Loucy (cell line): ENCODE data around the gene GRIK2.

ENCODE experiments used
- H2AFZ ChIP-seq: fragments of 200-600 bp; sonication (generic); 2 replicates; pipeline ENCODE4 v1.6.0; 2016; ENCODE audit warnings: antibody characterized with exemption, mild to moderate bottlenecking, low read length, moderate library complexity
- H3F3A ChIP-seq: fragments of 200-600 bp; 2 replicates; pipeline ENCODE4 v1.6.0; 2016; ENCODE audit warnings: antibody characterized with exemption, low read depth, mild to moderate bottlenecking
- H3K27me3 ChIP-seq: fragments of 200-600 bp; sonication (generic); 2 replicates; pipeline ENCODE4 v1.6.1; 2014; ENCODE audit warnings: low read length, mild to moderate bottlenecking; ENCODE audit not compliant: insufficient read depth, poor library complexity, severe bottlenecking
- H3K36me3 ChIP-seq: fragments of 200-600 bp; sonication (generic); 2 replicates; pipeline ENCODE4 v1.6.1; 2016; ENCODE audit warnings: low read length; ENCODE audit not compliant: insufficient read depth
- H3K4me1 ChIP-seq: fragments of 200-600 bp; sonication (generic); 2 replicates; pipeline ENCODE4 v1.5.1; 2014; ENCODE audit warnings: low read length, mild to moderate bottlenecking; ENCODE audit not compliant: insufficient read depth, poor library complexity, severe bottlenecking
- H3K4me2 ChIP-seq: fragments of 200-600 bp; sonication (generic); 2 replicates; pipeline ENCODE4 v1.6.0; 2014; ENCODE audit warnings: antibody characterized with exemption, low read length, low read depth, mild to moderate bottlenecking; ENCODE audit not compliant: poor library complexity, severe bottlenecking
- H3K4me3 ChIP-seq: fragments of 200-600 bp; sonication (generic); 2 replicates; pipeline ENCODE4 v1.5.1; 2014; ENCODE audit warnings: low read length, mild to moderate bottlenecking, mixed read lengths; ENCODE audit not compliant: poor library complexity, severe bottlenecking
- H3K79me2 ChIP-seq: fragments of 200-600 bp; sonication (generic); 2 replicates; pipeline ENCODE4 v1.6.1; 2014; ENCODE audit warnings: low read length; ENCODE audit not compliant: insufficient read depth
- H3K9ac ChIP-seq: fragments of 200-600 bp; sonication (generic); 2 replicates; pipeline ENCODE4 v1.6.0; 2014; ENCODE audit warnings: mild to moderate bottlenecking, low read depth, low read length, moderate library complexity; ENCODE audit not compliant: poor library complexity, severe bottlenecking
- H3K9me2 ChIP-seq: fragments of 200-600 bp; sonication (generic); replicated peaks from 2 replicates; pipeline ENCODE4 v1.6.1; 2016; ENCODE audit warnings: low read depth, low read length, mixed read lengths
- H3K9me3 ChIP-seq: fragments of 200-600 bp; sonication (generic); 2 replicates; pipeline ENCODE4 v1.6.1; 2014; ENCODE audit warnings: mild to moderate bottlenecking, antibody characterized with exemption, low read length, low read depth; ENCODE audit not compliant: insufficient read depth
- H4K20me1 ChIP-seq: fragments of 200-600 bp; sonication (generic); 2 replicates; pipeline ENCODE4 v1.6.0; 2014; ENCODE audit warnings: antibody characterized with exemption, low read length, mild to moderate bottlenecking; ENCODE audit not compliant: insufficient read depth, poor library complexity, severe bottlenecking
- EZH2phosphoT487 ChIP-seq: fragments of 200-600 bp; IDR thresholded peaks from 2 replicates; pipeline ENCODE4 v1.6.1; 2018; ENCODE audit warnings: antibody characterized with exemption, mild to moderate bottlenecking, moderate library complexity, borderline replicate concordance
- TF ChIP-seq, protein P1 (sequence below): fragments of 200-600 bp; sonication (generic); conservative IDR thresholded peaks from 2 replicates; pipeline ENCODE4 v1.5.1; 2014; ENCODE audit warnings: mild to moderate bottlenecking, antibody characterized with exemption, low read length

Gene GRIK2

GRCh38 chr6:101454106-101454676 is 60.7 kb downstream of the GRIK2 start:
- TF ChIP-seq EZH2phosphoT487: no peak
- TF ChIP-seq, protein P1, sequence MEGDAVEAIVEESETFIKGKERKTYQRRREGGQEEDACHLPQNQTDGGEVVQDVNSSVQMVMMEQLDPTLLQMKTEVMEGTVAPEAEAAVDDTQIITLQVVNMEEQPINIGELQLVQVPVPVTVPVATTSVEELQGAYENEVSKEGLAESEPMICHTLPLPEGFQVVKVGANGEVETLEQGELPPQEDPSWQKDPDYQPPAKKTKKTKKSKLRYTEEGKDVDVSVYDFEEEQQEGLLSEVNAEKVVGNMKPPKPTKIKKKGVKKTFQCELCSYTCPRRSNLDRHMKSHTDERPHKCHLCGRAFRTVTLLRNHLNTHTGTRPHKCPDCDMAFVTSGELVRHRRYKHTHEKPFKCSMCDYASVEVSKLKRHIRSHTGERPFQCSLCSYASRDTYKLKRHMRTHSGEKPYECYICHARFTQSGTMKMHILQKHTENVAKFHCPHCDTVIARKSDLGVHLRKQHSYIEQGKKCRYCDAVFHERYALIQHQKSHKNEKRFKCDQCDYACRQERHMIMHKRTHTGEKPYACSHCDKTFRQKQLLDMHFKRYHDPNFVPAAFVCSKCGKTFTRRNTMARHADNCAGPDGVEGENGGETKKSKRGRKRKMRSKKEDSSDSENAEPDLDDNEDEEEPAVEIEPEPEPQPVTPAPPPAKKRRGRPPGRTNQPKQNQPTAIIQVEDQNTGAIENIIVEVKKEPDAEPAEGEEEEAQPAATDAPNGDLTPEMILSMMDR: no peak
- no peaks in the 10 kb centered on the region for H3K9me3 ChIP-seq
- no peaks in the 10 kb centered on the region for H3K79me2 ChIP-seq
- H3K27me3 ChIP-seq: no peaks in the 10 kb centered on the region
- H3K36me3 ChIP-seq: no peaks in the 10 kb centered on the region
- H3K4me1 ChIP-seq: no peaks in the 10 kb centered on the region
- H4K20me1 ChIP-seq: no peaks in the 10 kb centered on the region
- H2AFZ ChIP-seq: no peak overlapping the region
- no peak overlapping the region for H3K4me2 ChIP-seq
- H3K9ac ChIP-seq: no peak overlapping the region
- no peak overlapping the region for H3K4me3 ChIP-seq
- no peaks in the 10 kb centered on the region for H3F3A ChIP-seq
- H3K9me2 ChIP-seq: no peaks in the 10 kb centered on the region

- H3K4me3 ChIP-seq: no peak overlapping the region
- no peak overlapping the region for H3K4me2 ChIP-seq
- no peaks in the 10 kb centered on the region for H3K27me3 ChIP-seq
- H3K4me1 ChIP-seq: no peaks in the 10 kb centered on the region
- H3K9me2 ChIP-seq: no peaks in the 10 kb centered on the region
- no peaks in the 10 kb centered on the region for H3K79me2 ChIP-seq
- no peak for TF ChIP-seq EZH2phosphoT487
- TF ChIP-seq, protein P1: no peak
- H3F3A ChIP-seq: no peaks in the 10 kb centered on the region
- no peaks in the 10 kb centered on the region for H3K36me3 ChIP-seq
- no peaks in the 10 kb centered on the region for H3K9me3 ChIP-seq
- no peaks in the 10 kb centered on the region for H4K20me1 ChIP-seq
- no peak overlapping the region for H3K9ac ChIP-seq
- H2AFZ ChIP-seq: no peak overlapping the region
Observed at GRCh38 chr6:101458336-101458735, 64.8 kb downstream of the GRIK2 start.

GRCh38 chr6:101458826-101459225 is 65.3 kb downstream of the GRIK2 start:
- no peaks in the 10 kb centered on the region for H3K36me3 ChIP-seq
- TF ChIP-seq, protein P1: no peak
- no peak for TF ChIP-seq EZH2phosphoT487
- no peaks in the 10 kb centered on the region for H3F3A ChIP-seq
- H4K20me1 ChIP-seq: no peaks in the 10 kb centered on the region
- no peaks in the 10 kb centered on the region for H3K79me2 ChIP-seq
- no peak overlapping the region for H2AFZ ChIP-seq
- H3K9me3 ChIP-seq: no peaks in the 10 kb centered on the region
- no peak overlapping the region for H3K4me2 ChIP-seq
- no peaks in the 10 kb centered on the region for H3K27me3 ChIP-seq
- H3K4me3 ChIP-seq: no peak overlapping the region
- no peaks in the 10 kb centered on the region for H3K9me2 ChIP-seq
- no peak overlapping the region for H3K9ac ChIP-seq
- H3K4me1 ChIP-seq: no peaks in the 10 kb centered on the region
